Testis (tissue), 5 donors: Measurements from ENCODE around the gene TESK2. TPM values are rescaled to one million over a fixed set of nuclear protein-coding genes. Genes with fewer than 3 reads are reported as not detected.

ENCODE experiments used
- DNase-seq: peaks from one replicate; pipeline ENCODE4 v3.0.0-alpha.2; 2019
- H3K27ac ChIP-seq, 2 donors: fragments of 200-600 bp; sonication (generic); one replicate each; pipeline ENCODE4 v1.5.1; 2019
- H3K27me3 ChIP-seq: fragments of 200-600 bp; sonication (generic); one replicate; pipeline ENCODE4 v1.5.1; 2019
- H3K36me3 ChIP-seq: fragments of 200-600 bp; sonication (generic); one replicate; pipeline ENCODE4 v1.5.1; 2017; ENCODE audit warnings: low read depth; ENCODE audit errors: missing control alignments
- H3K4me1 ChIP-seq: fragments of 200-600 bp; sonication (generic); one replicate; pipeline ENCODE4 v1.5.1; 2019
- H3K4me3 ChIP-seq, 2 donors: fragments of 200-600 bp; sonication (generic); one replicate each; pipeline ENCODE4 v1.5.1; 2017 to 2019
- H3K9me3 ChIP-seq: fragments of 200-600 bp; sonication (generic); one replicate; pipeline ENCODE4 v1.5.1; 2017
- POLR2A ChIP-seq: fragments of 450-650 bp; IDR thresholded peaks from one replicate; pipeline ENCODE4 v1.6.1; 2017; ENCODE audit warnings: antibody characterized with exemption, mild to moderate bottlenecking, moderate library complexity
- WGBS, 2 donors: methylation state at CpG; one replicate each; pipeline ENCODE4 v1.1.5; 2018; 5-methylcytosine and 5-hydroxymethylcytosine counted together
- intact Hi-C: fragments of 100-400 bp; cut with DNase I; formaldehyde crosslinking; loops from one replicate; pipeline ENCODE4 v1.15.1; 2023; ENCODE audit warnings: low total_unique reads
- long read RNA-seq, 2 donors: transcript quantifications; one replicate each; lab custom pipeline, GENCODE V29; 2026
- polyA plus RNA-seq: library from polyadenylated mRNA; stranded (reverse); fragments of 350-450 nt; fragmentation: Illumina TruSeq; extraction: RNeasy Lipid Tissue Mini Kit (QIAGEN cat#74804); gene quantifications from one replicate; pipeline ENCODE4 v1.2.3, GENCODE V29; 2014; ENCODE audit warnings: low read depth, low replicate concordance; ENCODE audit not compliant: insufficient read depth
- total RNA-seq, 2 donors: library from RNA; depleted of rRNA; stranded (reverse); fragments of >200 nt; gene quantifications; one replicate each; pipeline ENCODE4 v1.2.3, GENCODE V29; 2016
- TF ChIP-seq, protein P1 (sequence below), 3 experiments: fragments of 450-650 bp in 2 of 3; fragments of 200-600 bp in 1 of 3; sonication (generic) in 1 of 3; IDR thresholded peaks; one replicate each; pipeline ENCODE4 v1.5.1; 2016 to 2019; ENCODE audit warnings: antibody characterized with exemption in 3 of 3, mild to moderate bottlenecking in 2 of 3, moderate library complexity in 1 of 3

TESK2 gene, protein sequence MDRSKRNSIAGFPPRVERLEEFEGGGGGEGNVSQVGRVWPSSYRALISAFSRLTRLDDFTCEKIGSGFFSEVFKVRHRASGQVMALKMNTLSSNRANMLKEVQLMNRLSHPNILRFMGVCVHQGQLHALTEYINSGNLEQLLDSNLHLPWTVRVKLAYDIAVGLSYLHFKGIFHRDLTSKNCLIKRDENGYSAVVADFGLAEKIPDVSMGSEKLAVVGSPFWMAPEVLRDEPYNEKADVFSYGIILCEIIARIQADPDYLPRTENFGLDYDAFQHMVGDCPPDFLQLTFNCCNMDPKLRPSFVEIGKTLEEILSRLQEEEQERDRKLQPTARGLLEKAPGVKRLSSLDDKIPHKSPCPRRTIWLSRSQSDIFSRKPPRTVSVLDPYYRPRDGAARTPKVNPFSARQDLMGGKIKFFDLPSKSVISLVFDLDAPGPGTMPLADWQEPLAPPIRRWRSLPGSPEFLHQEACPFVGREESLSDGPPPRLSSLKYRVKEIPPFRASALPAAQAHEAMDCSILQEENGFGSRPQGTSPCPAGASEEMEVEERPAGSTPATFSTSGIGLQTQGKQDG
- 10 to 100 TPM; 14.3 to 20.9 TPM for total RNA-seq
- 22.7 TPM for polyA plus RNA-seq
- long read RNA-seq, donor 1, partial matches to known transcripts, result 0 of 1 reads
- long read RNA-seq, donor 1, other reads (novel, unspliced or antisense), result 0 of 1 reads
- long read RNA-seq, donor 2, result 0 reads

DNA sequence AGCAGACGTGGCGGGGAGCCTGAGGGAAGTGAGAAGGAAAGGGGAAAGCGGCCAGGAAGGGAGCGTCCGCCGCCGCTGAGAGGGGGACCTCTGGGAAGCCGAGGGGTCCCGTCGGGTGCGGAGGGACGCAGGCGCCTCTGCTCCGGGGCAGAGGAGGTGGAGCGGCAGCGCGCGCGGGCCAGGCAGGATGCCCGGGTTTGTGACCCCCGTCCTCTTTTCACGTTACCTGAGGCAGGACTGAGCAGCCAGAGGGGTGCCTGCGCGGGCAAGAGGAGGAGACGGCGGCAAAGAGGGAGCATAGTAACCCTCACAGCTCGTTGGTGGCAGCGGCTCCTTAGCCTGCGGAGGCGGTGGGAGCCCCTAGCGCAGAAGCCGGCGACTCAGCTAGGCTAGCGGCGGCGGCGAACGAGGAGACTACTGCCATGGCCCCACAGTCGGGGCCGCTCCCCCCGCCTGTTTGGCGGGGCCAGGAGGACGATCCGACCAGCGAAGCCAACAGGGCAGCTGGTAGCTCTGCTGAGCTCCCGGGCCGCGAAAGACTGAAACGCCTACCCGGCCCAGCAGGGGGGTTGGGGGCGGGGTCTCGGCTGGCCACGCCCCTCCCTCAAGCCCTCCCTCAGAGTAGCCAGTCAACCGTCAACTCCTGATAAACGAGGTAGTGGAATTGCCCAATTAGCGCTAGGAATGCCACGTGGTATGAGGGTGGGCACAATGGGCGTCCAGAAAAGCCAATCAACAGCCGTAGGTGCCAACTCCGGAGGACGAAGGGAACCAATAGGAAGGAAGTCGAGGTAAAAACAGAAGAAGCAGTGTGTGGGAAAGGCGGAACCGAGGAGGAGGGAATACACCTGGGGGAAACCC, at the start of gene TESK2:
Gene TESK2, minus strand, starts transcription at position 538 of the 861 bp plus-strand sequence. CDS start 33,378 bp downstream, outside the sequence.
- intact Hi-C loops, result loop anchor here (10.0 kb wide), 1 partner anchor 136 kb away; no protein-coding TSS in a partner anchor

DNA sequence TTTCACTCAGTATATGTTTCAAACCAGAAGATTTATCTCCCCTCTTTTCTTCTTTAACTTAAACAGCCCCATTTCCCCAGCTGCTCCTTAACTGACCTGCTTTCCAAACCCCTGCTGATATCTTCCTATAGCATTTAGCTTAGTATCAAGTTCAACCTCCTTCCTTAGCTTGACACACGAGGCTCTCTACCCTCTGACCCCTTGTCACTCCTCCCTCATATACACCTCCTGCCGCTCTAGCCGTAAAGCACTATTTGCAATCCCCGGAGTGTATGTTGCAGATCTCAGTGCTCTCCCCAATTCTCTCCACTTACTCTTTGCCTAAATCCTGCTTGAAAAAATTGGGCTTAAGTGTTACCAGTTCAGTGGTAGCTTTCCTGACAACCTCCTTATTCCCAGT, 45.9 kb upstream of the TESK2 start:
- TF ChIP-seq POLR2A, result no peak
- TF ChIP-seq, protein P1, sequence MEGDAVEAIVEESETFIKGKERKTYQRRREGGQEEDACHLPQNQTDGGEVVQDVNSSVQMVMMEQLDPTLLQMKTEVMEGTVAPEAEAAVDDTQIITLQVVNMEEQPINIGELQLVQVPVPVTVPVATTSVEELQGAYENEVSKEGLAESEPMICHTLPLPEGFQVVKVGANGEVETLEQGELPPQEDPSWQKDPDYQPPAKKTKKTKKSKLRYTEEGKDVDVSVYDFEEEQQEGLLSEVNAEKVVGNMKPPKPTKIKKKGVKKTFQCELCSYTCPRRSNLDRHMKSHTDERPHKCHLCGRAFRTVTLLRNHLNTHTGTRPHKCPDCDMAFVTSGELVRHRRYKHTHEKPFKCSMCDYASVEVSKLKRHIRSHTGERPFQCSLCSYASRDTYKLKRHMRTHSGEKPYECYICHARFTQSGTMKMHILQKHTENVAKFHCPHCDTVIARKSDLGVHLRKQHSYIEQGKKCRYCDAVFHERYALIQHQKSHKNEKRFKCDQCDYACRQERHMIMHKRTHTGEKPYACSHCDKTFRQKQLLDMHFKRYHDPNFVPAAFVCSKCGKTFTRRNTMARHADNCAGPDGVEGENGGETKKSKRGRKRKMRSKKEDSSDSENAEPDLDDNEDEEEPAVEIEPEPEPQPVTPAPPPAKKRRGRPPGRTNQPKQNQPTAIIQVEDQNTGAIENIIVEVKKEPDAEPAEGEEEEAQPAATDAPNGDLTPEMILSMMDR (IDR thresholded peaks at IDR 0.05), result no peak
- no peaks in the 10 kb centered on the region for H3K27me3 ChIP-seq
- no peak overlapping the region for H3K4me3 ChIP-seq
- no peak overlapping the region for H3K27ac ChIP-seq
- no peaks in the 10 kb centered on the region for H3K4me1 ChIP-seq
- no peaks in the 10 kb centered on the region for H3K9me3 ChIP-seq
- 72 to 74% methylated on average over 4 of the region's 4 CpGs for WGBS, 2 donors
- no peaks in the 10 kb centered on the region for H3K36me3 ChIP-seq
- intact Hi-C loops, result no loop called here
- DNase-seq, result no peak

More for the DNA sequence above, at the start of gene TESK2:
- H3K27ac ChIP-seq, result peak within 1 kb of the TSS; percentile 69 to 86
- TF ChIP-seq POLR2A, result peak; percentile 70
- TF ChIP-seq, protein P1 (IDR thresholded peaks at IDR 0.05), result peak in 2 of 3 experiments; percentile 54 to 61
- H3K36me3 ChIP-seq, result no peaks in the 10 kb centered on the region
- H3K4me1 ChIP-seq, result no peaks in the 10 kb centered on the region
- peak; percentile 99 for DNase-seq
- peak within 1 kb of the TSS; percentile 71 to 86 for H3K4me3 ChIP-seq
- WGBS, 2 donors, result 0 to 1% methylated on average over 36 to 64 of the region's 64 CpGs
- H3K9me3 ChIP-seq, result no peaks in the 10 kb centered on the region
- no peaks in the 10 kb centered on the region for H3K27me3 ChIP-seq

DNA sequence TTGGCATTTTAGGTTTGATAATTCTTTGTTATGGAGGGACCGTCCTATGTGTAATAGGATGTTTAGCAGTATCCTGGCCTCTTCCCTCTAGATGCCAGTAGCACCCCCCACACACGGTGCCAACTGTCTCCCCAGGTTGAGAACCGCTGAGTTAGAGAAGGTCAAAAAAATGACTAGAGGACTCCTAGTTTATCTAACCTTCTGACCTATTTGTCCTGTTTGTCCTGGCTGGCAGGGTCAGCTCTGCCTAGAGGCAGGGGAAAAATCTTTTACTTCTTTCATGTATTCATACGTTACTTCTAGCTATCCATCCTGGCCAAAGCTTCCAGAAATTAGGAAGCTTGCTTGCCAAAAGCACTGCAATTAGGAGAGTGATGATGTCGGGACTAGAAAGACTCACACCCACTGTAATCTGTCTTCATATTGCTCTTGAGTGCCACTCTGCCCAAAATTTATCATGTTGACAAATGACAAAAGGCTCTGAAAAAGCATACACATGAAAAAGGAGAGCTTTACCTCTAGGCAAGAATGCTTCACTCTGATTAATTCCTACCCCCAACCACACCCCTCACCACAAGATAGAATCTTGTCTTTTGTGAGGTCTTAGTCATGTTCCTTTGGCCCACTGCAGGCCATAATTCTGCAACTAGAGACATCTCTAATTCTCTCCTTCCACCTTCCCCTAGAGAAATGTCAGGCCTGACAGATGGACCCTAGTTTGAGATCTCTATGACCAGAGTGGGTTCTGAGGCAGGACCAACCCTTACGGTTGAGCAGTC, 45.2 kb upstream of the TESK2 start:
- TF ChIP-seq POLR2A, result no peak
- TF ChIP-seq, protein P1 (IDR thresholded peaks at IDR 0.05), result no peak
- Histone ChIP-seq H3K36me3 (no peaks in the 10 kb centered on the region), H3K9me3 (no peaks in the 10 kb centered on the region), H3K4me3 (no peak overlapping the region), H3K27me3 (no peaks in the 10 kb centered on the region), H3K4me1 (no peaks in the 10 kb centered on the region), H3K27ac (no peak overlapping the region)
- 79 to 83% methylated on average over 6 of the region's 6 CpGs for WGBS, 2 donors
- intact Hi-C loops, result no loop called here
- no peak for DNase-seq

DNA sequence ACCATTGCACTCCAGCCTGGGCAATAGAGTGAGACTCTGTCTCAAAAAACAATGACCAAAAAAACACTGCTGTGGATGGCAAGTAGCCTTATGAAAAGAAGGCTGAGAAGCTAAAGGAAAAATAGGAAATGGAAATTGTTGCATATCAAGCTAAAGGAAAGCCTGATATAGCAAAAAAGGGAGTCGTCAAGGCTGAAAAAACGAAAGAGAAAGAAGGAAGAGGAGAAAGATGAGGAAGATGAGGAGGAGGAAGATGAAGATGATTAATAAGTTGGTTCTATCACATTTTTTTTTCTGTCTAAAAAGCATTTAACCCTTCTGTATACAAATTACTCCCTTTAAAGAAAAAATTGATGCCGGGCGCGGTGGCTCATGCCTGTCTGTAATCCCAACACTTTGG, 40.9 kb upstream of the TESK2 start:
- H3K36me3 ChIP-seq, result no peaks in the 10 kb centered on the region
- H3K27ac ChIP-seq, result no peak overlapping the region
- H3K4me3 ChIP-seq, result no peak overlapping the region
- TF ChIP-seq POLR2A, result no peak
- TF ChIP-seq, protein P1 (IDR thresholded peaks at IDR 0.05), result no peak
- no peaks in the 10 kb centered on the region for H3K4me1 ChIP-seq
- WGBS, 2 donors, result 82 to 83% methylated on average over 5 of the region's 5 CpGs
- intact Hi-C loops, result no loop called here
- DNase-seq, result no peak
- H3K27me3 ChIP-seq, result no peaks in the 10 kb centered on the region
- no peaks in the 10 kb centered on the region for H3K9me3 ChIP-seq
